NCI-H2196 (cell line): ENCODE data around the gene MXD4.

Experiments
- DNase-seq: peaks from one replicate; lab custom pipeline; 2025; ENCODE audit not compliant: unreplicated experiment; lab: John Stamatoyannopoulos, UW

The MXD4 gene

DNA sequence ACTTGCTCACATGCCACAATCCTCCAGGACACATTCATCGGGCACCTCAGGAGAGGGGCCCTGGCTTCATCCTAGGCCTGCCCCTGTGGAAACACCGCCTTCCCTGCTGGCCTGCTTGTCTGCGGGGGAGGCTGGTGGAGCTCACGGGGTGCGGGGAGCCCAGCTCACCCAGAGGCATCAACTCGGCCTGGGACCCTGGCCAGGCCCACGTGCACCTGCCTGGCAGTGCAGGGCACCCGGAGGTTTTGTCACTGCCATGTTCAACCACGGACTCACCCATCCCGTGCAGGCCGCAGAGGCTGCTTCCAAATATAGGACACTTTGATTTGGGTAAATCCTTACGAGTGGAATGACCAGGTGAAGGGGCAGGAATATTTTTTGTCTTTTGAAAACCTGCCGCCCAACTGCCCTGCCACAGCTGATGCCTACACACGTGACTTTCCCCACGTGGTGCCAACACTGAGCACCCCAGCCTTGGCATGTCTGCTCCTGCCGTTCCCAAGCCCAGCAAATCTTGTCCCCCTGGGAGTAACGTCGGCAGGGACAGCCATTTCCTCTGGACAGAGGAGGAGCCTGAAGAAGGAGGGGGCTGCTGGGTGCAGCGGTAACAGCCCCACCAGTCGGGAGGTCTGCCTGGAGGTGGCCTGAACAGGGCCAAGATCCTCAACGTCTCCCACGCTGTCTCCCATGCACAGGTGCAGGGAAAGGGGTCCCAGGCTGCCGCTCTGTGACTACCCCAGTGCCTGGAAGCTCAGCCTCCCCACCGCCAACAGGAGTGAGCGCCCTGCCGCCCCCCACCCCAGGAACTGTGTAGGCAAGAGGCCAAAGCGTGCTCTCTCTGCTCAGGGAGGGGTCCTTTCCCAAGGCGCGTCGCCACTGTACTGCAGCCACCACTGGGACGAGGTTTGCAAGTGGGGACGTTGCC is 8.5 kb downstream of the MXD4 start:
- DNase-seq: no peak

DNA sequence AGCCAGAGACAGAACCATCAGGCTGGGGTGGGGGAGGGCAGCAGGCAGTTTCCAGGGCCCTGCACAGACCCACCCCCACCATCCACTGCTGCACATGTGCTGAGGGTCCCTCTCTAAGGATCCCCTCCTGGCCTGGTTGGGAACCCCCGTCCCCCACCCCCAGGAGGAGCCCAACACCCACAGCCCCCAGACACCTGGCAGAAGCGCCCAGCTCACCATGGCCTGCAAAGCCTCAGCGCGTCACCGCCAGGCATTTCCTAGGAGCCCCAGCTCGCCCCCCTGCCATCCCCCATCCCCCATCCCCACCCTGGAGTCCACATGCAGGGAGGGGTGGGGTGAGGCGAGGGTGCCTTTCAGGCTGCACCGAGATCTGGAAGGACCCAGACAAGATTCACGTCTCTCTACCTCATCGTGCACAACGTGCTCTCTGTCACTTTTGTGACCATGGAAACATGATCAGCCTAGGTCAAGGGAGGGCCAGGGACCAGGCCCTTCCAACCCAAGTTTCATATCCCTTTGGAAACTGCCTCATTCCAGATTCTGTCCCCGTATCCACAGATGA is 9.3 kb downstream of the MXD4 start:
- DNase-seq: no peak

DNA sequence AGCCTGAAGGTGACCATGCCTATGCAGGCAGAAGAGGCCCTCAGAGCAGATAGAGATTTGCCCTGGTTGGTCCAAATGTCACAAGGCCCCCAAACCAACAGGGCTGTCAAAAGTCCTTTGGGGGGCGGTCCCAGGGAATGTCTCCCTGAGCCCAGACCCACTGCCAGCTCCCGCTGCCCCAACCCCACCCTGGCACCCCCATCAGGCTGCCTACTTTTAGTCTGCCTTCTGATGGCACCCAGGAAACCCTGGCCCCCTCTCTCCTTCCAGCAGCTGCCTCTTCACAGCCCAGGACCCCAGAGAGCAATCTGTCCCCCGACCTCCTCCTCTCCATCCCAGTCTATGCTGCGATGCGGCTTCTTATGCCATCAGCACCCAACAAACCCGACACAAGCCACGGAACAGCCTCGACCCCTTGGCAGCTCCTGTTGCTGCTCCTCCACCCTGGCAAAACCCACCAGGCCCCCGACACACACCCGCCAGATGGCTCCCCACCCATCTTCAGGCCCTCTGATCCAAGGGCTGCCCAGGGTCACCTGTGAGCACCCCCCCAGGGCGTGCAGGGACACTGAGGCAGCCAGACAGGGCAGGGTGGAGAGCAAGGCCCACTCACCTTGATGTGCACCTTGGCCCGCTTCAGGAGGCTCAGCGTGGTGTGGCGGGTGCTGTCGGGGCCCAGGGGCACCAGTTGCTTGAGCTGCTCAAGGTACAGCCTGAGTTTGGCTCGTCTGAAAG is 9.9 kb downstream of the MXD4 start:
- DNase-seq: no peak

DNA sequence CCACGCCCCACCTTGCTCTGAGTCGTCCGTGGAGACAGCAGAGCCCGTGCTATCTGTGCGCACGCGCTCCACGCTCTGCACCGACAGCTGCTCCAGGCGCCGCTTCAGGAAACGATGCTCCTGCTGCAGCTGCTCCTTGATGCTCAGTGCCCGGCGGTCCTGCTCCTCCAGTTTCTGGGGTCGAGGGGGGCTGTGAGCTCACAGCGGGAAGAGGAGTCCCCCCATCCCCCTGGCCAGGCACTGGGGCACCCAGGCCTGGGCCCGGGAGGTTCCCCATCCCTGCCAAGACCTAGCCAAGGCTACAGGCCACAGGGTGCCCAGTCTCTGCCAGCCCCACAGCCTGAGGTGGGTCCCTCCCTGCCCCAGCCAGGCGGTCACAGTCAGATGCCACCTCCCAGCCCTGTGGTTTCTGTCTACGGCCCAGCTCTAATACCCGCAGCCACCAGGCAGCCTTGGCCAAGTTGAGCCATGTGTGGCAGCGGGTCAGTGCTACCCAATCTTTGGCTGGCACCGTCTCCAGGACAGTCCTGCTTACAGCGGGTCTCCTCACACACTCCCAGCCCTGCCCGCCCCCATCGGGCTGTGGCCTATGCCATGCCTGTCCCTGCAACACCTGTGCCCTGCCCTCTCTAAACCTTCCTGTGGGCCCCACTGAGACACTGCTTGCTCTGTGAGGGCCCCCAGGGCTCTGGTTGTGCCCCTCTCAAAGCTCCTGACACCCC is 10.7 kb downstream of the MXD4 start:
- no peak for DNase-seq

DNA sequence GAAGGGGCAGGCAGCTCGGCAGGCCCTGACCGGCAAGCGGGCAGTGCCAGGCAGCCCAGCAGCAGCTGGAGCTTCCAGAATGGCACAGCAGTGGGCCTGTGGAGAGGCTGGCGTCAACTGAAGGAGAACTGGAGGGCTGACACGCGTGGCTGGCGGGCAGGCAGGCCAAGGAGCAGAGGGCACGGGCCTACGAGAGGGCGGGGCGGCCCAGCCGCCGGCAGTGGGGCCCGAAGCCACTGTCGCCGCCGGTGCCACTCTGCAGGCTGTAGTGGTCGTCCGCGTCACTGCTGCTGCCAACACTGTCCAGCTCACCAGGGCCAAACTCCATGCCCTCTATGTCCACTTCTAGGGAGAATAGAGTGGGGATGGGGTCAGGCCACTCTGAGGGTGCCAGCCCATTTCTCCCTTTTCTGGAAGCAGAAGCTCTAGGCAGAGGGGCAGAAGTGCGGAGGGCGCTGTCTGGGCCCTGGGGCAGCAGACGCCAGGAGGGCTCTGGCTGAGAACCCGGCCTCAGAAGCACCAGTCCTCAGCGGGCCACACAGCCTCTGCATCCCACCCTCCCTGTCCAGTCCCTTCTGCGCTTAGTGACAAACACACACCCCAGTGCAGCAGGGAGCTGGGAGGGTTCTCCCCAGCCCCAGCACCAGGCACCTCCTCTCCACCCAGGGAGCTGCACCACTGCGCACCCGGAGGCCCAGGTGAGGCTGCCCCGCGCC is 11.4 kb downstream of the MXD4 start:
- DNase-seq: no peak

DNA sequence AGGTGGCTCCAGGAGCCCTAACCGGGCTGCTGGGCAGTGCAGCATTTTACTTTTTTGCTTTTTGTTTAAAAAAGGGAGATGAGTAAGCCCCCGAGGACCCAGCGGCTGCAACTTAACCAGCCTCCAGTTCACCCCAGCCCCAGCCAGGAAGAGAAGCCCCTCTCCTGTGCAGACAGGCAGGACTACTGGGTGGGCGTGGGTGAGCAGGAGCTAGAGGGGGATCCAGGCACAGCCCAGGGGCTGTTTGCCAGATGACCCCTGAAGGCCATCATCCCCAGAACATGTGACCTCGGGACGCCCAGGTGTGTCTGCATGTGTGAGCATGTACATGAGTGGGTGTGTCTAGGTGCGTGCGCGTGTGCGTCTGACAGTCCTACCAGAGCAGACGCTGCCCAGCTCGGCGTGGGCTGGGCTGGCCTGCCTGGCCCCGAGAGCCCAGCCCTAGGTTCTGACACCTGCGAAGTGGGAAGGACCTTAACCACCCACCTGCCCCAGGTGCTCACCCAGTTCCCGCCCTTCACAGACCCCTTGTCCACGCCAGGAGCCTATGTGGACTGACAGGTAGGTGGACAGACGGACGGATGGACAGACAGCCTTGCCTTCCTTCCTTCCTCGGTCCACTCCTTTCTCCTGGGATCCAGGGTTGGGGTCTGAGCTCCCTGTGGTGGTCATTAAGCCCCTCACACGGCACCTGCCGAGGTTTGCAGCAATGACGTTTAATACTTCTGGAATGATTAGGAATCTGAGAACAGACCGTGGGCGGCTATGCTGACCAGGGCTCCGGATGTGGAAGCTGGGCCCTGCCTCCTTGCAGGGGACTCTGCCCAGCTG is 12.2 kb downstream of the MXD4 start:
- no peak for DNase-seq

DNA sequence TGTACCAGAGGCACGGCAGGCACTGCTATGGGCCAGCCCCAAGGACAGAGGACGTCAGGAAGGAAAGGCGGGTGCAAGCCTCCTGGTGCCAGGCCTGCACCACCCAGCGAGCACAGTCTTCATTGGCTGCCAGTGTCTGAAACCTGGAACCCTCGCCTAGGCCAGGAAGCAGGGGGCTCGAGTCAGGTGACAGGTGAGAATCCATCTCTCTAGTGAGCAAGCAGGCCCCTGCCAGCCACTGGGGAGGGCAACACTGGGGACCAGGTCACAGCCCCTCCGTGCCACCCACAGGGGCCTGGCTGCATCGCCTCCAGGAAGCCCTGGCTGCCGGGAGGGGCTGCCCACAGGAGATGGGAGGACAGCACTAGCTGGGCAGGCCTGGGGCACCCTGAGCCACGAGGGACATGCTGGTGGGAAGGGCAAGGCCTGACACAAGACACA is 13.1 kb downstream of the MXD4 start:
- DNase-seq: no peak

DNA sequence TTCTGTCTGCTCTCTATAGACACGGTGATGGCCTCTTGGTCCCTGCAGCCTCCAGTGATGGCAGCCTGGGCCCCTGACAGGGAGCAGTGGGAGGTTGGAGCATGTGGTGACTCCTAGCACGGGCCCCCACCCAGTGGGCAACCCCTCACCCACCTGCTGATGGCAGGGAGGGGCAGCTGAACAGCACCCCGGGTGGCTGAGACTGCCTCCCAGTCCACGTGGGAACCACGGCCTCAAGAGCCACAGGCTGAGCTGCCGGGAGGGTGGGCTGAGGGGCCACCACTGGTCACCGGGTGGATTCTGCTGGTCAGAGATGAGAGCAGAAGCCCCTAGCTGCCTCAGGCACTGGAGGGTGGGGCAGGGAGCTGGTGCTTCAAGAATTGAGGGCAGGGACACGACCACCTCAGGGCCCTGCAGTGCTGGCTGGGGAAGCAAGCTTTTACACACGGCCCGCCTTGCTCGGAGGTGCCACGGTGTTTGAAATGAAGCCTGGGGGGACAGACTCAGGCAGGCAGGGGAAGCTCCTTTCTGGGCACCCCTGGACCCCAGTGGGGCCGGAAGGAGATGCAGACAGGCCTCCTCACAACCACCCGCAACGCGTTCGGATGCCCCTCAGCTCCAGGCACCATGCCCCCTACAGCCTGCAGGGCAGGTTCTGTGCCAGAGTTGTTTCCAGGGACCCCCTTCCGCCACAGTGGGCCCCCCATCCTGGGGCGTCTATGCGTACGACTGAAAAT is 13.7 kb downstream of the MXD4 start:
- DNase-seq: no peak

DNA sequence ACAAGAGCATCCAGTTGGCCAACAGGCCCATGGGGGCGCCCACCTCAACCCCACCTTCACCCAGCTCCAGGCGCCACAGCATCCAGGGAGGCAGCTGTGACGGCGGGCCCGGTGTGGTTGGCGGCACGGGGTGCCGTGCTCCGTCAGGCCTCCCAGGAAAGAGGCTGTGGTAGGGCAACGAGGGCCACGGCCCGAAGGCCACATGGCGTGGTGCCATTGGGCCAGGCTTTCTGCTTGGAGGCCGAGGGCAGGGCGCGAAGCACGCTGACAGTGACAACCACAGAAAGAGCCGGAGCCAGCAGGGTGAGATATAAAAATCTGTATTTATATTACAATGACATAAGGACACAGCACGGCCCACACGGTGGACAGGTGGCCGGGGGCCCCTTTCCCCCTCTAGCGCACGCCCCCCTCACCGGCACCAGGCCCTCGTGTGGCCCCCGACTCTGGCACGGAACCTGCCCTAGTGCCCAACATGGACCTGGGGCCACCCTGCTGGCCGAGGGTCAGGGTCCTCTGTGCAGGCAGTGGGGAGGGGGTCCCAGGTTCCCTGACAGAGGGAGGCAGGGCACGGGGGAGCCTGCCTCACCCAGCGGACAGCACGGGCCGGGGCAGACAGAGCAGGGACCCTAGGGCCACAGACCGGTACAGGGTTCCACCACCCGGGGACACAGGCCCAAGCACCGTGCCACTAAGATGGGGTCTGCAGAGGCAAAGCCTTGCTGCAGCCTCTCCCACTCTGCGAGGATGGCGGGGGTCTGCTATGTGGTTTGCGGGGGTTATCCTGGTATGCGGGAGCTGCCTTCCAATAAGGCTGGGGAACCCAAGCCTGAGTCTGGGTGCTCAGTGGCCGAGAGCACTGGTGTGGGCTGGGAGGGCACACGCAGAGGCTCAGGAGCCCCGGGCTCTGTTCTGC is 14.5 kb downstream of the MXD4 start:
- DNase-seq: no peak

DNA sequence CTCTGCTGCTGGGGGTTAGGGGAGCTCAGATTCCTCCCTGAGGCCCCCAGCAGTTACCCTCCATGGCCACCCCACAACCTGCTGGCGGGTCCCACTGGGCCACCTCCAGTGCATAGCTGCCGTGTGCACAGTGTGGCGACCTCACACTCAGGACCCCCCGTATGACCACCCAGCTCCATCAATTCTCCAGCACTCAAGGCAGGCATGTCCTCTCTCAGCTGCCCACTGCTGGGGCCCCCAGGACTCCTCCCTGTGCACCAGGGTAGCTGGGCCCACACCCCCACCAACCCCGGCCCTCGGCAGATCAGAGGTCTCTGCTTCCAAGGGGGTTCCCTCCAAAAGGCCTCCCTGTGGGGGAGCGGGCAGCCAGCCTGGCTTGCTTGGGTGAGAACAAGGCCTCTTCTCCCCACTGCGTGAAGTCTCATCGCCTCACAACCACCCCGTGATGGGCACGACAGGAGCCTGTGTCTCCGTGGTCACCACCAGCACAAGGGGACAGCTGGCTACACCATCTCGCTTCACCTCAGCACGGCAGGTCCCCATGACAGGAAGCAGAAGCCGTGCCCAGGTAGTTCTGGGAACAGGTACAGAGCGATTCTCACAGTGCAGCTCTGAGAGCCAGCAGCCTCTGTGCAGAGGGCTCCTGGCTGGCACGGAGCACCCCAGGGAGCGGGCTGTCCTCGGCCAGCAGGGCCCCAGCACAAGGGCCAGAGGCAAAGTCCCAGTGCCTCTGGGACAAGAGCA is 15.4 kb downstream of the MXD4 start:
- no peak for DNase-seq

DNA sequence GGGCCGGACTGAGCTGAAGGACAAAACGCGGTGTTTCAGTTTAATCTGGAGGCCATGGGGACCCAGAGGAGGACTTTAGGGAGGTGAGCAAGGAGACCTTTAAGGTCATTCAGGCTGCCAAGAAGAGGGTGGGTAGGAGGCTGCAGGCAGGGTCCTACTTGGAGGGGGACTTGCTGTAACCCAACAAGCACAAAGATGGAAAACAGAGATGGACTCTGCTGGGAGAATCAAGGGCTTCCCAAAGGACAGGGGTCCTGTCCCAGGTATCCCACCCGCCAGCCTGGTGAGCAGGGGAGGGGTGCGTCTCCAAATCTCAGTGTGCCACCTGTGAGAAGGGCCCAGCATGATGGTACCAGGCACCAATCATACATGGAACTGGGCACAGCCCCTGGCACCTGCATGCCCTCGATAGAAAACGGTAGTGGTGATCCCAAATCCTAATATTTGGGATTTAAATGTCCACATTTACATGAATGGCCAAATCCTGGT is 16.1 kb downstream of the MXD4 start:
- DNase-seq: no peak

DNA sequence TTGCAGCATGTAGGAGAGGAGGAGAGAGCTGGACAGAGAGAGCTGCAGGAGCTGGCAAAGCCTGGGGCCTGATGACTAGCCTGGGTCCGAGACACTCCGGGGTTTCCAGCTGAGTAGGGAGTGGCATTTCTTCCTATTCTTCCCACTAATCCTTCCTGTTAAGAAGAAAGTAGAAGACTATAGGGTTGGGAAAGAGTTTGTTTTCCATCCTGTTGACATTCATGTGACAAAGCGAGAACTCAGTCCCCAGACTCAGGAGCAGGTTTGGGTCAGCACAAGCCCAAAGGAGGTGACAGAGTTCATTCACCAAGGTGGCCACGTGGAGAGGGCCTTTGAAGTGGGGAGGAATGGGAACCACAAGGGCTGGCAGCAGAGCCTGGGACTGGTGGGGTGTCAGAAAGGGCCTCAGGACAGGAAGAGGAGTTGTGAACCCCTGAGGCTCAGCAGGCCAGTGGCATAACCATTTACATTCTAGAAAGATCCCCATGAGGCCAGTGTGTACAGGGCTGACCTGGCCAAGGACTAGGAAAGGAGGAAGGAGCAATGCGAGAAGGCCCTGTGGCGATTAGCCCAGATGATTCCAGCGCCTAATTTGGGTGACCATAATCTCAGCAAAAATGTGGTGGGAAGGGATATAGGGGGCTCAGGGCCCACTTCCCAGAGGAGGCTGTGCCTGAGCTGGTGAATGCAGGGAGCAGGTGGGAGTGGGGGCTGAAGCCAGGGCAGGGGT is 16.7 kb downstream of the MXD4 start:
- no peak for DNase-seq

DNA sequence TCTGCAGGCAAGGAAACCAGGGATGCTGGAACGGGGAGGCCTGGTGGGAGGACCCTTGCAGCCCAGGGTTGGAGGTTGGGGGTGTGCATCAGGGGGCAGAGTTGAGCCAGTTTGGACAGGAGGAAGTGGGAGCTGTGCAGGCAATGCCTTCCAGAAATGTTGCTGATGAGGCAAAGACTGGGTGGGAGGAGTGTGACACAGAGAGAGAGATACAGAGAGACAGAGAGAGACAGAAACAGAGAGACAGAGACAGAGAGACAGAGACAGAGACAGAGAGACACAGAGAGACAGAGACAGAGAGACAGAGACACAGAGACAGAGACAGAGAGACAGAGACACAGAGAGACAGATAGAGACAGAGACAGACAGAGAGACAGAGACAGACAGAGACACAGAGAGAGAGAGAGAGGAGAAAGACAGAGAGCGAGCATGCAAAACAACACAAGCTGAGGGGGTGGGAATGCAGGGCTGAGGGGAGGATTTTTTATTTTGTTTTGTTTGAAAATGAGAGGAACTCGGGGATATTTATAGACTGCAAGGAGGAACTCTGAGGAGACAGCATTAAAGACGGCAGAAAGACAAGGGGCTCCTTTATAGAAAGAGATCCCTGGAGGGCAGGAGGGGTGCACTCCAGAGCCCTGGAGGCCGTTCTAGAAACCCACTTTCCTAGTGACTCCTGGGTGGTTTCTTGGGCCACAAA is 18.1 kb downstream of the MXD4 start:
- no peak for DNase-seq

DNA sequence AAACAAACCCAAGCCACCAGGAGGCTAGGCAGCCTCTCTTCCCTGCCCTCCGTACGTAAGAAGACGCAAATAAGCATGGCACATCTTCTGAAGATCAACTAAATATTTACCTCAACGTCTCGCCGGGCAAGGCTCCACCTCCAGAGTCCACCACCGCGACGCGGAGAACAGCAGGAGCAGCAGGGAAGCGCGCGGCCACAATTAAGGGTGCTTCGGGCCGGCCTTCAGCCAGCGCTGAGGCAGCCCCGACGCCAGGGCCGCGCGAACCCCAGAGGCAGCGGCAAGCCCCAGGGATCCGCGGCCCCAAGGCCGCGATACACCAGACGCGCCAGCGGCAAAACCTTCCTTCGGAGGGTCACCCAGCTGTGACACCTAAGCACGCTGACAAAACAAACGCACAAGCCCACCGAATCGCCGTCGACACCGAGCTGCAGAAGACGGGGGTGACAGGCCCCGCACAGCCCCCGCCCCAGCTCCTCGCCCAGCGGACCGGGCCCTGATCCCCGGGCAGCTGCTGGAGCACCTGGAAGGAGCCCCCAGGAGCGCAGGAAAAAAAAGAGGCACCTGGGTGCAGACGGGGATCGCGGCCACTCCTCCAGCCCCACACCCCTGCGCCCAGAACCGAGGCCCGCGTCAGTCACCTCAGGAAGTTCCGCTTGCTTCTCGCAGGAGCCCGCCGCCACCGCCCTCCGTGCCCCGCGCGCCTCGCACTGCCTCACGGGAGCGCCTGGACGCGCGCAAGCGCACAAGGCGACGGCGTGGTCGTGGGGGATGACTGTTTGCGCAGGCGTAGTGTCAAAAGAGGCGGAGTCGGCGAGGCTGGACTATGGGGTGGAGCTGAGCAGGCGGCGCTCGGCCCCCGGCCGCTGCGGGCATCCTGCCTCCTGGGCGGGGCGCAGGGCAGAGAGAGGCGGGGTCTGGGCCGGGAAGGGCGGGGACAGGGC is 20.2 kb downstream of the MXD4 start, which contains the start of the genes HAUS3 and POLN:
HAUS3 (minus strand) TSS at position 712 of the 944 bp plus-strand sequence. CDS start 1,175 bp downstream, outside the sequence.
POLN (minus strand) TSS at position 712 of the 944 bp plus-strand sequence. CDS start 12,890 bp downstream, outside the sequence.
- DNase-seq: peak; percentile 96
